ENCODE data around the gene SRCAP. TPM values are rescaled to one million over a fixed set of nuclear protein-coding genes. Genes with fewer than 3 reads are reported as not detected.

SRCAP gene
- polyA plus RNA-seq, 1 of the 3 experiments (the other 2 are of a cell fraction) = 5.6 TPM

GRCh38 chr16:30680326-30680725, 18.6 kb upstream of the SRCAP start:
- H3F3A ChIP-seq (replicated peaks; ENCODE audit: insufficient read depth) = no peaks in the 10 kb centered on the region
- POLR2A ChIA-PET = interaction anchor here (0.7 kb wide), 1 partner anchor 11 kb away, joined by 3 read pairs; no protein-coding TSS in a partner anchor
- H2AFZ ChIP-seq (ENCODE audit: low read depth) = no peak overlapping the region
- H4K20me1 ChIP-seq (ENCODE audit: insufficient read depth) = no peaks in the 10 kb centered on the region
- no peaks in the 10 kb centered on the region for H3K27me3 ChIP-seq (ENCODE audit: insufficient read depth)
- no peaks in the 10 kb centered on the region for H3K36me3 ChIP-seq (replicated peaks in 1 of 2; ENCODE audit: control insufficient read depth in 1 of 2, insufficient read depth in 2 of 2, low read length in 1 of 2)
- no peaks in the 10 kb centered on the region for H3K9me3 ChIP-seq
- H3K4me2 ChIP-seq = no peak overlapping the region
- TF ChIP-seq REST (IDR thresholded peaks at IDR 0.05; ENCODE audit: low read depth, low read length) (no peak), CHD2 (IDR thresholded peaks at IDR 0.05; ENCODE audit: low read length, partially characterized antibody) (no peak), JUND (IDR thresholded peaks at IDR 0.05) (no peak), USF1 (IDR thresholded peaks at IDR 0.05; ENCODE audit: borderline replicate concordance, low read depth) (no peak), MEF2A (IDR thresholded peaks at IDR 0.05; ENCODE audit: borderline replicate concordance, low read depth) (no peak), SMC3 (IDR thresholded peaks at IDR 0.05; ENCODE audit: low read depth, low read length) (no peak), MXI1 (IDR thresholded peaks at IDR 0.05; ENCODE audit: low read depth, low read length) (no peak), EP300 (IDR thresholded peaks at IDR 0.05; ENCODE audit: borderline replicate concordance in 1 of 2, low read depth in 1 of 2, low read length in 1 of 2) (no peak), NRF1 (IDR thresholded peaks at IDR 0.05; ENCODE audit: low read depth, low read length) (no peak), MAX (IDR thresholded peaks at IDR 0.05; ENCODE audit: low read depth) (no peak), PBX3 (IDR thresholded peaks at IDR 0.05) (no peak), GABPA (IDR thresholded peaks at IDR 0.05; ENCODE audit: low read depth) (no peak), IRF3 (IDR thresholded peaks at IDR 0.05; ENCODE audit: low read depth, low read length) (no peak), NFIC (IDR thresholded peaks at IDR 0.05; ENCODE audit: borderline replicate concordance) (no peak), USF2 (IDR thresholded peaks at IDR 0.05; ENCODE audit: borderline replicate concordance, low read depth, low read length) (no peak), RAD21 (IDR thresholded peaks at IDR 0.05; ENCODE audit: low read length) (no peak), EZH2phosphoT487 (IDR thresholded peaks at IDR 0.05; ENCODE audit: borderline replicate concordance, low read depth) (no peak), RFX5 (IDR thresholded peaks at IDR 0.05; ENCODE audit: low read length) (no peak), SIN3A (IDR thresholded peaks at IDR 0.05; ENCODE audit: borderline replicate concordance, low read depth, low read length) (no peak)
- no peak overlapping the region for H3K4me3 ChIP-seq (ENCODE audit: low read depth in 2 of 2, low read length in 1 of 2)
- DNase-seq = no peak
- CTCF ChIA-PET = interaction anchor here (0.7 to 1.0 kb wide), 3 partner anchors 14 to 230 kb away, joined by 3 to 4 read pairs (median 3); no protein-coding TSS in a partner anchor
- 83% methylated on average over 3 of the region's 3 CpGs for WGBS (ENCODE audit: low lambda C conversion rate)
- H3K9me2 ChIP-seq = no peaks in the 10 kb centered on the region
- H3K79me2 ChIP-seq (ENCODE audit: insufficient read depth) = no peaks in the 10 kb centered on the region
- no peak overlapping the region for H3K27ac ChIP-seq (ENCODE audit: low read depth in 2 of 2, low read length in 1 of 2)
- no peak overlapping the region for H3K9ac ChIP-seq
- no peaks in the 10 kb centered on the region for H3K4me1 ChIP-seq (ENCODE audit: control insufficient read depth in 1 of 2, insufficient read depth in 2 of 2, low read depth in 1 of 2, low read length in 1 of 2)
